GM21737 (cell line): ENCODE data around the gene MCTP2.

ENCODE experiments used
- ATAC-seq: cut with Tn5 transposase; IDR thresholded peaks from one replicate; pipeline ENCODE4 v1.9.1; 2021; ENCODE audit warnings: mild to moderate bottlenecking, moderate library complexity; ENCODE audit not compliant: unreplicated experiment

Gene MCTP2

GRCh38 chr15:94230883-94231722 lies at the start of gene MCTP2:
MCTP2 (plus strand) TSS chr15:94231561; CDS start chr15:94298266, 66,705 bp downstream.
- peak; percentile 71 for ATAC-seq

GRCh38 chr15:94182883-94183282 lies 48.5 kb upstream of the MCTP2 start:
- no peak for ATAC-seq

- ATAC-seq = no peak
Measured at GRCh38 chr15:94185547-94186236, 45.7 kb upstream of the MCTP2 start.

GRCh38 chr15:94186770-94187331 lies 44.5 kb upstream of the MCTP2 start:
- no peak for ATAC-seq

- ATAC-seq = no peak
Measured at GRCh38 chr15:94193906-94194305, 37.5 kb upstream of the MCTP2 start.

- no peak for ATAC-seq
Measured at GRCh38 chr15:94196531-94196930, 34.8 kb upstream of the MCTP2 start.

GRCh38 chr15:94198633-94199032 lies 32.7 kb upstream of the MCTP2 start:
- no peak for ATAC-seq

- ATAC-seq = no peak
Measured at GRCh38 chr15:94199725-94200124, 31.6 kb upstream of the MCTP2 start.

GRCh38 chr15:94203306-94203705 lies 28.1 kb upstream of the MCTP2 start:
- ATAC-seq = no peak

- no peak for ATAC-seq
Measured at GRCh38 chr15:94205366-94205765, 26.0 kb upstream of the MCTP2 start.

- ATAC-seq = no peak
Measured at GRCh38 chr15:94206463-94207167, 24.7 kb upstream of the MCTP2 start.

GRCh38 chr15:94212291-94212690 lies 19.1 kb upstream of the MCTP2 start:
- no peak for ATAC-seq

GRCh38 chr15:94225616-94226015 lies 5.7 kb upstream of the MCTP2 start:
- no peak for ATAC-seq

GRCh38 chr15:94228611-94229010 lies 2.8 kb upstream of the MCTP2 start:
- no peak for ATAC-seq

GRCh38 chr15:94229591-94230369 lies 1.6 kb upstream of the MCTP2 start:
- ATAC-seq = peak; percentile 55

- no peak for ATAC-seq
Measured at GRCh38 chr15:94230431-94230882, 904 bp upstream of the MCTP2 start.

- peak; percentile 6 for ATAC-seq
Measured at GRCh38 chr15:94231723-94232468, 535 bp downstream of the MCTP2 start.

- ATAC-seq = no peak
Measured at GRCh38 chr15:94233441-94233840, 2.1 kb downstream of the MCTP2 start.

- ATAC-seq = no peak
Measured at GRCh38 chr15:94234300-94234699, 2.9 kb downstream of the MCTP2 start.

GRCh38 chr15:94235041-94235440 lies 3.7 kb downstream of the MCTP2 start:
- no peak for ATAC-seq
